Naive B cell (primary cell): ENCODE results near the gene PIP4K2B. TPM values are rescaled to one million over a fixed set of nuclear protein-coding genes. Genes with fewer than 3 reads are reported as not detected.
"Not testable (repeated sequence)": the region's sequence is repeated elsewhere in the genome, so short reads cannot be mapped to it uniquely, and the experiment has no call there.

ENCODE experiments used
- ATAC-seq, 2 donors: fragments of 150-1000 bp; cut with Tn5 transposase; 2 replicates each; pipeline ENCODE4 v1.10.0; 2021; ENCODE audit warnings: low read depth in 2 of 2, mild to moderate bottlenecking in 2 of 2, moderate library complexity in 2 of 2
- DNase-seq: peaks from one replicate; pipeline ENCODE4 v3.0.0; 2022
- H3K27ac Mint-ChIP-seq, 6 donors: one replicate each; pipeline ENCODE4 v1.8.0; 2020 to 2022; ENCODE audit warnings: mild to moderate bottlenecking in 6 of 6, mixed read lengths in 6 of 6, moderate library complexity in 5 of 6, inconsistent platforms in 2 of 6
- H3K27me3 Mint-ChIP-seq, 3 donors: one replicate each; pipeline ENCODE4 v1.8.0; 2021 to 2022; ENCODE audit warnings: mixed read lengths in 3 of 3, mild to moderate bottlenecking in 1 of 3
- H3K36me3 Mint-ChIP-seq, 2 donors: one replicate each; pipeline ENCODE4 v1.8.0; 2020 to 2022; ENCODE audit warnings: mixed read lengths in 2 of 2, inconsistent platforms in 1 of 2, mild to moderate bottlenecking in 1 of 2
- H3K4me1 Mint-ChIP-seq, 3 donors: one replicate each; pipeline ENCODE4 v1.8.0; 2020 to 2022; ENCODE audit warnings: mixed read lengths in 3 of 3, inconsistent platforms in 1 of 3, mild to moderate bottlenecking in 1 of 3, moderate library complexity in 1 of 3
- H3K4me3 Mint-ChIP-seq, 8 donors: one replicate each; pipeline ENCODE4 v1.8.0; 2020 to 2022; ENCODE audit warnings: mild to moderate bottlenecking in 8 of 8, mixed read lengths in 8 of 8, moderate library complexity in 8 of 8, inconsistent platforms in 2 of 8
- H3K9me3 Mint-ChIP-seq, 7 donors: one replicate each; pipeline ENCODE4 v1.8.0; 2020 to 2022; ENCODE audit warnings: mixed read lengths in 7 of 7, mild to moderate bottlenecking in 5 of 7, inconsistent platforms in 2 of 7, moderate library complexity in 1 of 7
- polyA plus RNA-seq, 6 donors: library from polyadenylated mRNA; unstranded; fragments of 300-500 nt; fragmentation: Illumina TruSeq; gene quantifications; one replicate each; pipeline ENCODE4 v1.2.3, GENCODE V29; 2021; ENCODE audit warnings: low read depth in 6 of 6

The PIP4K2B gene
- polyA plus RNA-seq, 6 donors from 2014 or later = 10.1 to 14.5 (median 11.8) TPM

GRCh38 chr17:38728290-38728831, 71.0 kb downstream of the PIP4K2B start:
- Mint-ChIP-seq H3K9me3 (peaks cover 0 to 4% (median 0%) of the 10 kb centered on the region in 7 donors), H3K27me3 (no peaks in the 10 kb centered on the region), H3K36me3 (no peaks in the 10 kb centered on the region), H3K4me1 (peaks cover 39 to 67% (median 57%) of the 10 kb centered on the region in 3 donors), H3K4me3 (peak overlapping the region; percentile 63 to 96 (median 86)), H3K27ac (peak overlapping the region; percentile 36 to 96 (median 92))
- peak; percentile 75 for DNase-seq
- peak; percentile 59 to 62 for ATAC-seq

GRCh38 chr17:38727736-38728135, 71.6 kb downstream of the PIP4K2B start:
- Mint-ChIP-seq H3K36me3 (no peaks in the 10 kb centered on the region), H3K9me3 (peaks cover 0 to 4% (median 0%) of the 10 kb centered on the region in 7 donors), H3K27me3 (no peaks in the 10 kb centered on the region), H3K27ac (peak overlapping the region; percentile 61 to 96 (median 92)), H3K4me3 (peak overlapping the region; percentile 63 to 96 (median 86)), H3K4me1 (peaks cover 39 to 62% (median 54%) of the 10 kb centered on the region in 3 donors)
- ATAC-seq = no peak
- DNase-seq = no peak

GRCh38 chr17:38726145-38726544, 73.2 kb downstream of the PIP4K2B start:
- Mint-ChIP-seq H3K27ac (peak overlapping the region in 3 of 6 donors; percentile 35 to 78 (median 69)), H3K4me3 (peak overlapping the region in 1 of 8 donors; percentile 42), H3K4me1 (peaks cover 34 to 53% (median 46%) of the 10 kb centered on the region in 3 donors)
- not testable (repeated sequence) for H3K9me3 Mint-ChIP-seq, H3K36me3 Mint-ChIP-seq, ATAC-seq, H3K27me3 Mint-ChIP-seq, DNase-seq

GRCh38 chr17:38725066-38725465, 74.3 kb downstream of the PIP4K2B start:
- DNase-seq (no peak), ATAC-seq (no peak)
- Mint-ChIP-seq H3K4me3 (no peak overlapping the region), H3K27me3 (no peaks in the 10 kb centered on the region), H3K36me3 (peaks cover 0 to 7% of the 10 kb centered on the region in 2 donors), H3K4me1 (peaks cover 30 to 50% (median 47%) of the 10 kb centered on the region in 3 donors), H3K9me3 (peaks cover 0 to 4% (median 0%) of the 10 kb centered on the region in 7 donors), H3K27ac (peak overlapping the region in 1 of 6 donors; percentile 62)

- no peak overlapping the region for H3K4me3 Mint-ChIP-seq
- H3K27ac Mint-ChIP-seq = peak overlapping the region in 1 of 6 donors; percentile 62
- no peaks in the 10 kb centered on the region for H3K27me3 Mint-ChIP-seq
- no peak for ATAC-seq
- peaks cover 0 to 4% (median 0%) of the 10 kb centered on the region in 7 donors for H3K9me3 Mint-ChIP-seq
- H3K4me1 Mint-ChIP-seq = peaks cover 29 to 48% (median 45%) of the 10 kb centered on the region in 3 donors
- DNase-seq = no peak
- H3K36me3 Mint-ChIP-seq = peaks cover 0 to 7% of the 10 kb centered on the region in 2 donors
Observed at GRCh38 chr17:38724337-38724988, 74.9 kb downstream of the PIP4K2B start.

GRCh38 chr17:38721802-38722201, 77.6 kb downstream of the PIP4K2B start:
- Mint-ChIP-seq H3K4me3 (no peak overlapping the region), H3K27ac (no peak overlapping the region), H3K4me1 (peaks cover 14 to 42% (median 22%) of the 10 kb centered on the region in 3 donors), H3K36me3 (peaks cover 0 to 26% of the 10 kb centered on the region in 2 donors), H3K27me3 (no peaks in the 10 kb centered on the region), H3K9me3 (no peaks in the 10 kb centered on the region)
- DNase-seq (no peak), ATAC-seq (no peak)

DNA sequence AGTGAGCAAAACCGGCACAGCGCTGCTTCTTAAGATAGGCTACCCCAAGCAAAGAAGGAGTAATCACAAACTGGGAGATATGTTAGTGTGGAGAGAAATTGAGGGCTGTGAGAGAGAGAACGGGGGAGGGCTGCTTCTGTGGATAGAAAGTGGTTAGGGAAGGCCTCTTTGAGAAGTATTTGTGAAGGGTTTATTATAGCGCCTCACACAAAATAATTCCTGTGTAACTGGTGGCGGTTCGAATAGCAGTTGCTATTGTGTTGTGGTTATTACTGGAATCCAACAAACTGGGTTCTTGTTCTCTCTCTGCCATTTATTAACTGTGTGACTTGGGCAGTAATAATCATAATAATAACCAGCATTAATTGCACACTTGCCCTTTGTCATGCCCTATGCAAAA, 78.4 kb downstream of the PIP4K2B start:
- H3K4me1 Mint-ChIP-seq = peaks cover 14 to 40% (median 16%) of the 10 kb centered on the region in 3 donors
- peak overlapping the region in 1 of 6 donors; percentile 68 for H3K27ac Mint-ChIP-seq
- peaks cover 0 to 33% of the 10 kb centered on the region in 2 donors for H3K36me3 Mint-ChIP-seq
- H3K4me3 Mint-ChIP-seq = no peak overlapping the region
- ATAC-seq (no peak), DNase-seq (no peak)
- H3K27me3 Mint-ChIP-seq = no peaks in the 10 kb centered on the region
- no peaks in the 10 kb centered on the region for H3K9me3 Mint-ChIP-seq

- H3K4me1 Mint-ChIP-seq = peaks cover 20 to 43% (median 21%) of the 10 kb centered on the region in 3 donors
- no peaks in the 10 kb centered on the region for H3K27me3 Mint-ChIP-seq
- ATAC-seq (no peak), DNase-seq (no peak)
- no peak overlapping the region for H3K4me3 Mint-ChIP-seq
- no peak overlapping the region for H3K27ac Mint-ChIP-seq
- H3K9me3 Mint-ChIP-seq = no peaks in the 10 kb centered on the region
- peaks cover 0 to 39% of the 10 kb centered on the region in 2 donors for H3K36me3 Mint-ChIP-seq
Observed at GRCh38 chr17:38719943-38720641, 79.3 kb downstream of the PIP4K2B start.

- no peak for ATAC-seq
- Mint-ChIP-seq H3K27ac (no peak overlapping the region), H3K9me3 (no peaks in the 10 kb centered on the region), H3K27me3 (no peaks in the 10 kb centered on the region), H3K4me3 (no peak overlapping the region), H3K36me3 (peaks cover 0 to 39% of the 10 kb centered on the region in 2 donors), H3K4me1 (peaks cover 23 to 48% (median 25%) of the 10 kb centered on the region in 3 donors)
- DNase-seq = no peak
Observed at GRCh38 chr17:38719289-38719942, 79.9 kb downstream of the PIP4K2B start.

- Mint-ChIP-seq H3K36me3 (peaks cover 0 to 39% of the 10 kb centered on the region in 2 donors), H3K27ac (peak overlapping the region in 3 of 6 donors; percentile 13 to 49 (median 24)), H3K4me1 (peaks cover 25 to 46% (median 30%) of the 10 kb centered on the region in 3 donors), H3K4me3 (no peak overlapping the region), H3K9me3 (no peaks in the 10 kb centered on the region), H3K27me3 (no peaks in the 10 kb centered on the region)
- DNase-seq (no peak), ATAC-seq (no peak)
Observed at GRCh38 chr17:38717139-38717745, 82.1 kb downstream of the PIP4K2B start.

- Mint-ChIP-seq H3K4me3 (no peak overlapping the region), H3K9me3 (no peaks in the 10 kb centered on the region), H3K27ac (no peak overlapping the region), H3K4me1 (peaks cover 26 to 46% (median 30%) of the 10 kb centered on the region in 3 donors), H3K36me3 (peaks cover 0 to 39% of the 10 kb centered on the region in 2 donors), H3K27me3 (no peaks in the 10 kb centered on the region)
- no peak for DNase-seq
- ATAC-seq = no peak
Observed at GRCh38 chr17:38716368-38717005, 82.9 kb downstream of the PIP4K2B start.
